DMS 273 treated with DMSO at 0.1 percent for 48 hours (cell line): ENCODE data around the gene NT5C3A.
"Not testable (repeated sequence)": the region's sequence is repeated elsewhere in the genome, so short reads cannot be mapped to it uniquely, and the experiment has no call there.

ENCODE experiments used
- DNase-seq: peaks from one replicate; lab custom pipeline; 2025; lab: John Stamatoyannopoulos, UW

The NT5C3A gene

GRCh38 chr7:32979902-32980301, 82.7 kb downstream of the NT5C3A start:
- not testable (repeated sequence) for DNase-seq

GRCh38 chr7:32979246-32979645, 83.3 kb downstream of the NT5C3A start:
- not testable (repeated sequence) for DNase-seq

GRCh38 chr7:32977159-32977558, 85.4 kb downstream of the NT5C3A start:
- not testable (repeated sequence) for DNase-seq

- not testable (repeated sequence) for DNase-seq
Measured at GRCh38 chr7:32971967-32972366, 90.6 kb downstream of the NT5C3A start.

GRCh38 chr7:32967268-32967582, 95.4 kb downstream of the NT5C3A start:
- not testable (repeated sequence) for DNase-seq

GRCh38 chr7:32966489-32967267, 95.9 kb downstream of the NT5C3A start:
- DNase-seq, result not testable (repeated sequence)

GRCh38 chr7:32964461-32965159, 98.0 kb downstream of the NT5C3A start:
- not testable (repeated sequence) for DNase-seq
